Adrenal gland (tissue), 5 donors: ENCODE data around the gene SI.

ENCODE experiments used
- CTCF ChIP-seq, 6 experiments: fragments of 450-650 bp in 4 of 6; fragments of 200-600 bp in 2 of 6; sonication (generic) in 1 of 6; IDR thresholded peaks; 1 replicate in 5 of 6; 2 replicates in 1 of 6; pipeline versions ENCODE4 v1.5.1 to v1.8.0; 2016 to 2021; ENCODE audit warnings: antibody characterized with exemption in 6 of 6, mild to moderate bottlenecking in 2 of 6, moderate library complexity in 1 of 6
- POLR2A ChIP-seq, 2 donors: fragments of 450-650 bp; IDR thresholded peaks; one replicate each; pipeline ENCODE4 v1.6.1; 2017; ENCODE audit warnings: antibody characterized with exemption in 2 of 2, mild to moderate bottlenecking in 2 of 2, moderate library complexity in 1 of 2
- donor health status: DM: no; HTN: no; CAD: no.

- TF ChIP-seq CTCF (IDR thresholded peaks at IDR 0.05) (no peak), POLR2A (IDR thresholded peaks at IDR 0.05) (no peak)
Measured at GRCh38 chr3:164952966-164953365, 125.3 kb downstream of the SI start.
